HG02973 (cell line): ENCODE data around the gene AKNA.
"Not testable (repeated sequence)": the region's sequence is repeated elsewhere in the genome, so short reads cannot be mapped to it uniquely, and the experiment has no call there.

ENCODE experiments used
- ATAC-seq: cut with Tn5 transposase; IDR thresholded peaks from one replicate; pipeline ENCODE4 v1.9.1; 2021; ENCODE audit warnings: moderate library complexity; ENCODE audit not compliant: unreplicated experiment

AKNA gene

DNA sequence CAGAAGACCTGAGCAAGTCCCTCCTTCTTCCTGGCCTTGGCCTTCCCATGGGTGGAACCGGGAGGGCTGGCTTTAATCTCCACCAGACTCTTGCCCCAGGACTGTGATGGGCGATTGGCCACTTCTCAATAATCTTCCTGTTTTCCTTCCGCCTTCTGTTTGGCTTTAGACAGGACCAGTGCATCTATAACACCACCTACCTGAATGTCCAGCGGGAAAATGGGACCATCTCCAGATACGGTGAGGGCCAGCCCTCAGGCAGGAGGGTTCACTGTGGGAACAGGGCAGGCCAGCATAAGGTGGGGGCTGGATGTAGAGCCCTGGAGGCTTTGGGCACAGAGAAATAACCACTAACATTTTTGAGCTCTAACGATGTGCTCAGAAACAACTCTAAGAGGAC is 63.9 kb downstream of the AKNA start:
- not testable (repeated sequence) for ATAC-seq

DNA sequence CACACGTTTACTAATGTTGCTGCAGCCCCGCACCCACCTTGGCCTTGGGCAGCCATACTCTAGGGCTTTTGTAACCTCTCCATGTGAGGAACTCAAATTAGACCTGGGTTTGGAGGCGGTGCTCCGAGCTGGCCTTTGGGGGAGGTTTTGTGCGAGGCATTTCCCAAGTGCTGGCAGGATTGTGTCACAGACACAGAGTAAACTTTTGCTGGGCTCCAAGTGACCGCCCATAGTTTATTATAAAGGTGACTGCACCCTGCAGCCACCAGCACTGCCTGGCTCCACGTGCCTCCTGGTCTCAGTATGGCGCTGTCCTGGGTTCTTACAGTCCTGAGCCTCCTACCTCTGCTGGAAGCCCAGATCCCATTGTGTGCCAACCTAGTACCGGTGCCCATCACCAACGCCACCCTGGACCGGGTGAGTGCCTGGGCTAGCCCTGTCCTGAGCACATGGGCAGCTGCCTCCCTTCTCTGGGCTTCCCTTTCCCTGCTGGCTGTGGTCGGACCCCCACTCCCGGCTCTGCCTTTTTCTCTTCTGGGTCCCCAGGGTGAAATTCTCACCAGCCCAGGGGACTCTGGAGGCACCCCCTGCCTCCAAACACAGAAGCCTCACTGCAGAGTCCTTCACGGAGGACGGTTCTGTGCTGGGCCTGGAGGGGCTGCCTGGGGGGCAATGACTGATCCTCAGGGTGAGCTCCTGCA is 64.8 kb downstream of the AKNA start, which contains the start of gene ORM1:
Gene ORM1 (plus strand): TSS at position 268 of the 701 bp plus-strand sequence. CDS start 36 bp downstream, at position 304.
- ATAC-seq = not testable (repeated sequence)

DNA sequence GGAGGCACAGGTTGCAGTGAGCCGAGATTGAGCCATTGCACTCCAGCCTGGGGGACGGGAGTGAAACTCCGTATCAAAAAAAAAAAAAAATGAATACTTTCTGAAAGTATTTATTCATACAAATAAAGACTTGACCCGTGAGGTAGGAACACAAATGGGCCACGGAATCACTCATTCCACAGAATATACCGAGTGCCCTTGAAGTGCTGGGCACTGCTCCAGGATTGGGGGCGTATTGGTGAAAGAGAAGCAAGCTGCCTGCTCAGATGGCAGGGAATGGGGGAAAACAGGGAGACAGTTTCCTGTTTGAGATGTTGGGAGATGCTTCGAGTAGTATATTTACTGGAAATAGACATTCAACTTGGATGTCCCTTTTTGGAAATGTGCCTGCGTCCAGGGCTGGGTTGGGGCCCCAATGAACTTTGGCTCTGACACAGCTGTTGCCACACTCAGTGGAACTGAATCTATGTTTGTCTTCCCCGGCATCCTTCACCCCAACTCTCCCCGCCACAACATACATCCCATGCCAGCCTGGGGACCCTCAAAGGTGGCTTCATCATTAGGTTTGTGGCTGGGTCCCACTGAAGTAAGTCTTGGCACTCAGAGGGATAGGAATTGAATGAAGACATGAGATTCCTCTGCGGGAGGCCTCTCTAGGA is 65.5 kb downstream of the AKNA start:
- not testable (repeated sequence) for ATAC-seq

DNA sequence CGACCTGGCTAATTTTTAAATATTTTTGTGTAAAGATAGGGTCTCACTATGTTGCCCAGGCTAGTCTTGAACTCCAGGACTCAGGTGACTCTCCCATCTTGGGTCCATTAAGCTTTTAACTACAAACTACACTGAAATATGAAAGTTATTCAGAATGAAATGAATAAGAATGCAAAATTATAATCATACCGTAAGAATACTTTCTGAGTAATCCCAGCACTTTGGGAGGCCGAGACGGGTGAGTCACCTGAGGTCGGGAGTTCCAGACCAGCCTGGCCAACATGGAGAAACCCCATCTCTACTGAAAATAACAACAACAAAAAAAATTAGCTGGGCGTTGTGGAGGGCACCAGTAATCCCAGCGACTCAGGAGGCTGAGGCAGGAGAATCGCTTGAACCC is 66.0 kb downstream of the AKNA start:
- ATAC-seq = no peak

DNA sequence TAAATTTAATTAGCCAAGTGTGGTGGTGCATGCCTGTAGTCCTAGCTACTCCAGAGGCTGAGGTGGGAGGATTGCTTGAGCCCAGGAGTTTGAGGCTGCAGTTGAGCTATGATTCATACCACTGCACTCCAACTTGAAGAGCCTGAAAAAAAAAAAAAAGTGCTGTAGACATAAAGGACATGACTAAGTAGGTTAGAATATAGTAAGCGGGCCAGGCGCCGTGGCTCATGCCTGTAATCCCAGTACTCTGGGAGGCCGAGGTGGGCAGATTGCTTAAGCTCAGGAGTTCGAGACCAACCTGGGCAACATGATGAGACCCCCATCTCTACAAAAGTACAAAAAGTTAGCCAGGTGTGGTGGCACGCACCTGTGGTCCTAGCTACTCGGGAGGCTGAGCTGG is 67.1 kb downstream of the AKNA start:
- ATAC-seq = not testable (repeated sequence)

DNA sequence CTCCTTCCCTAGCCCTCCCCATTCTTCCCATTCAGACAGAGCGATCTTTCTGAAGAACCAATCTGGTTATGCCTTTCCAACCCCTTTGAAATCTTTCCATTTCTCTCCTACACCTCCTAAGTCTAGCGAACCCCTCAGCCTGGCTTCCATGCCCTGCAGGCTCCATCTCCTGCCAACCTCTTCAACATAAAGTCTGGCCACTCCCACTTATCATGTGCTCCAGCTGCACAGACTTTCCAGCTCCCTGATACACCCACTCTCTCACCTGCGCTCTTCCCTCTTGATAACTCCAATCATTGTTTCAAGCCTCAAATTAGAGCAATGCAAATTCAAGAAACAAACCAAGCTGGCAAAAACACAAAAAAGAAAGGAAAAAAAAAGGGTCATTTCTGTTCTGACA is 68.6 kb downstream of the AKNA start:
- ATAC-seq = no peak

DNA sequence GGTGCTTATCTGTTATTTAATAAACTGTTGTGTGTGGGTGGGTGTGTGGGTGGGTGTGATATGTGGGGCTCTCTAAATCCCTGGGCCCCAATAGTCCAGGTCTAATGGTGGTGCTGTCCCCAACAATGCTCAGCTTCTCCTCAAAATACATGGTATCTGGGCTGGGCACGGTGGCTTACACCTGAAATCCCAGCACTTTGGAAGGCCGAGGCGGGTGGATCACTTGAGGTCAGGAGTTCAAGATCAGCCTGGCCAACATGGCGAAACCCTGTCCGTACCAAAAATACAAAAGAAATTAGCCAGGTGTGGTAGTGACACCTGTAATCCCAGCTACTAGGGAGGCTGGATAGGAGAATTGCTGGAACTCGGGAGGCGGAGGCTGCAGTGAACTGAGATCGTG is 69.4 kb downstream of the AKNA start:
- no peak for ATAC-seq

DNA sequence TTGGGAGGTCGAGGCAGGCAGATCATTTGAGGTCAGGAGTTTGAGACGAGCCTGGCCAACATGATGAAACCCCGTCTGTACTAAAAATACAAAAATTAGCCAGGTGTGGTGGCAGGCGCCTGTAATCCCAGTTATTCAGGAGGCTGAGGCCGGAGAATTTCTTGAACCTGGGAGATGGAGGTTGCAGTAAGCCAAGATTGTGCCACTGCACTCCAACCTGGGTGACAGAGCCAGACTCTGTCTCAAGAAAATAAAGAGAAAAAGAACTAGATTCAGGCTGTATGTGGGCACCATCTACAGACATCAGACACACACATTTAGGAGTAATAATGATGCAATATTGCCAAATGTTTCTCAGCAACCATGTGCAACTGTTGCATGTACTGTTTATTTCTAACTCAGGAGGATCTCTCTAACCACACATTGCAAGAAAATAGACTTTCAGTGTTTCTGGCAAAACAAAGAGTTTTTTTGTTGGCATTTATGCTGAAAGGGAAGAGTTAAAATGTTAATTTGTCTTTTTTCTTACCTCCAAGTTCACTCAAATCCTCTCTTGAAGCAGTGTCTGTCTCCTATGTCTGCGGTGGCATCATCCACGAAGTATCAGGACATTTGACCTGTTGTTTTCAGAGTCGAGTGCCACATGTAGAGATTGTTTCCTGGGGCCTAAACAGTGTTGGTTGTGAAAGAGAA is 70.0 kb downstream of the AKNA start:
- no peak for ATAC-seq

DNA sequence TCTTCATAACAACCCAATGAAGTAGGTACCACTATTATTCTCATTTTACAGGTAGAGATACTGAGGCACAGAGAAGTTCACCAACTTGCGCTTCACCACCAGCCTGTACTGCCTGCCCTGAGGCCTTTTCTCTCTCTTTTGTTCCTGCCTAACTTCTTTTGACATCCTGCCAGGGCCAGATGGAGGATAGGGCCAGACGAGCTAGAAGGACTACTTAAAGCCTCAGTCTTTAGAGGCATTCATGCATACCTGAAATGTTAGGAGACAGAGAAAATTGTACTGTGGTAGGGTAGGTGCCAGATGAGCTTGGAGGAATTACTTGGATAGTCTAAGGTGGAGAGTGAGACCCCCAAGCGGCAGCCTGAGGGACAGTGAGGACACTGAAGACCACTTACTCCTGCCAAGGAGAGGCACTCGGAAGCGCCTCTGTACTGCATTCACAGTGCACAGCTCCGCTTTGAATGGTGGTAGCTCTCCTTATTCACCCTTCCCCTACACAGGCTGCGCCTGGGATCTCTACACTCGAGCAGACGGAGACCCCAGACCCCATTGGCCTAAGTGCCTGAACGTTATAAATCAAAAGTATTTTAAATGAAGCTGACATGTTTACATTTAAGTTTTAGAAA is 71.1 kb downstream of the AKNA start:
- no peak for ATAC-seq

DNA sequence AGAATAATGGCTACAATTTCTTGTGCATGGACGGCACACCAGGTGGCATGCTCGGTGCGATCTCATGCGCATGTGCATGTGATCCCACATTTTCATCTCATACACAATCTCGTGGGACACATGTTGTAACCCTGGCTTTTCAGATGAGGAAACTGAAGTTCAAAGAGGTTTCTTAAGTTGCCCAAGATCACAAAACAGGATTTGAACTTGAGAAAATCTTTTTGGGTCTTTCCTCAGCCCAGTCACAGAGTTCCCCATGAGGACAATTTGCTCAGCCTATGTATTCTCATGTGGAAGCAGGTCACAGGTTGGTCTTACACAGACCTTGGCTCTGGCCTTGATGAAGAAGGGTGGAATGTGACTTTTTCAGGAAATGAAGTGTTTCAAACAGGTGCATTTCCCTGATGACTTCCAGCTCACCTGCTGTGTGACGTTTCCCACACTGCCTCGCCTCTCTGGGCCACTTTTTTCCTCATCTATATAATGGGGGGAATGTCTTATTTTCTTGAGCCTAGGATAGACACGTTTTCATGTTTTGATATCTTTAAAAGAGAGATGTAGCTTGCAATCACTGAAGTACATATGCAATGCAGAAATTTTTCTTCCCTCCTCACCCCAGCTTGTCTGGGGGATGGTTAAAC is 71.9 kb downstream of the AKNA start:
- ATAC-seq = no peak

DNA sequence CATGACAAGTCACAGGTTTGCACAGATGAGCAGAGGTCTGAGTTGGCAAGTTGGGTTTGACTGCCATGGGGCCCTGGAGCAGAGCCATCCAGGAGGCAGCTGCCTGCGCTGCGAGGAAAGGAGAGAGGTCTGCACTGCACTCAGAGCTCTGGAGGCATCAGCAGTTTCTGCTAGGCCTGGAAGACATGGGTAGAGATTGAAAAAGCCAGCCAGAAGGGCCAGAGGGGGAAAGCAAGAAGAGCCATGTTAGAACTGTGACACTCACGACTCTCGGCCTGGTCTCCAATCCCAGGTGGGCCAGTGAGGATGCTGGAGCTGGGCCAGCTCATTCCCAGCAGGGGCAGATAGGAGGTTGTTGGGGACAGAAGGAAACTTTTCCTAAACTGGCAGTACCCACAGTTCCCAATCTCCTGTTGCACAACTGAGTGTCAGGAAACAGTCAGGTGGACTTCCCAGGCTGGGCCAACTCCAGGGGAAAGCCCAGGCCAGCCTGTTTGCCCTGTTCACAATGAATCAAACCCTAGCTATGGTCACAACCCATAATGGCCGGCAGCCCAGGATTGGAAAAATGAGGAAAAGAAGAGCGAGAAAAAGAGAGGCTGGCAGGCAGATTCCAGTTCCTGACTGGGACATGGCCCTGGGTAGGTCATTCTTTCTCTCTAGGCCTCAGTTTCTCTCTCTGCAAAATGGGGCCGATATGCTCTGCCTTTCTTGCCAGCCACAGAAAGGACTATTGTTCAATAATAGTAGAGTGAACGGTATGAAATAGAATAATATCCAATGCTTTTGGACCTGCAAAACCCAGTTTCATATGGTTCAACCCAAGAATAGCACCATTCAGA is 72.7 kb downstream of the AKNA start:
- no peak for ATAC-seq

DNA sequence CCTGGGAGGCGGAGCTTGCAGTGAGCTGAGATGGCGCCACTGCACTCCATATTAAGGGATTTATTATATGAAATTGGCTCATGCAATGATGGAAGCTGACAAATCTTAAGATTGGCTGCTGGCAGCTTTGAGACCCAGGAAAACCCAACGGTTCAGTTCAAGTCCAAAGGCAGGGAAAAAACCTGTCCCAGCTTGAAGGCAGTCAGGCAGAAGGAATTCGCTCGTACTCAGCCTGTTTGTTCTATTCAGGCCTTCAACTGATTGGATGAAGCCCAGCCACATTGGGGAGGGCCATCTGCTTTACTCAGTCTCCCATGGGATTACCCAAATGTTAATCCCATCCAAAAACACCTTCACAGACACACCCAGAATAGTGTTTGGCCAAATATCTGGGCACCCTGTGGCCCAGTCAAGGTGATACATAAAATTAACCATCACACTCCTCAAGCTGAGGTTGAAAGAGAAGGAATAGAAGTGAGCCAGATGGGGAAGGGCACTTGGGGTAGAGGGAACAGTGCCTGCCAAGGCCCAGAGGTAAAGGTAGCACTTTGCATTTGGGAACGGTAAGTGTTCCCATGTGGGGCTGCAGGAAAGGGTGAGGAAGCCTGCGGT is 73.4 kb downstream of the AKNA start:
- no peak for ATAC-seq

DNA sequence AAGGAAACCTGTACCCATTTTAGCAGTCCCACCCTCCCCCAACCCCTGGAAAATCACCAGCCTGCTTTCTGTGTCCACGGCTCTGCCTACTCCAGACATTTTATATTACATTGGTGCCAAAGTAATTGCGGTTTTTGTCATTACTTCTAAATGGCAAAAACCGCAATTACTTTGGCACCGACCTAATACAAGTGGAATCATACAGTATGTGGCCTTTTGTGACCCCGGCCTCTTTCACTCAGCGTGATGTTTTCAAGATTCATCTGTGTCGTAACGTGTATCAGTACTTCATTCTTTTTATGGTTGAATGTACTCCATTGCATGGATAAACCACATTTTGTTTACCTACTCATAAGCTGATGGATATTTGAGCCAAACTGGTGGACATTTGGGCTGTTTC is 74.6 kb downstream of the AKNA start:
- no peak for ATAC-seq

DNA sequence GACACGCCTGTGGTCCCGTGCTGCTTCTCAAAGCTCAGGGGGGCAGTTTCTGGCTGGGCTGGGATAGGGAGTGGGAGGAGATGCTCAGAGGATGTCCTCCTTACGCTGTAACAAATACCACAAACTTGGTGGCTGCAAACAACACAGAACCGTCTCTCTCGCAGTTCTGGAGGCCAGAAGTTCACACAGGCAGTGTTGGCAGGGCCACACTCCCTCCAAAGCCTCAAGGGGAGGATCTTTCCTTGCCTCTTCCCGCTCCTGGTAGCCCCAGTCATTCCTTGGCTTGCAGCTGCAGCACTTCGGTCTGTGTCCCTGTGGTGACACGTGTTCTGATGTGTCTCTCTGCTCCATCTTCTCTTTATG is 75.3 kb downstream of the AKNA start:
- ATAC-seq = no peak

DNA sequence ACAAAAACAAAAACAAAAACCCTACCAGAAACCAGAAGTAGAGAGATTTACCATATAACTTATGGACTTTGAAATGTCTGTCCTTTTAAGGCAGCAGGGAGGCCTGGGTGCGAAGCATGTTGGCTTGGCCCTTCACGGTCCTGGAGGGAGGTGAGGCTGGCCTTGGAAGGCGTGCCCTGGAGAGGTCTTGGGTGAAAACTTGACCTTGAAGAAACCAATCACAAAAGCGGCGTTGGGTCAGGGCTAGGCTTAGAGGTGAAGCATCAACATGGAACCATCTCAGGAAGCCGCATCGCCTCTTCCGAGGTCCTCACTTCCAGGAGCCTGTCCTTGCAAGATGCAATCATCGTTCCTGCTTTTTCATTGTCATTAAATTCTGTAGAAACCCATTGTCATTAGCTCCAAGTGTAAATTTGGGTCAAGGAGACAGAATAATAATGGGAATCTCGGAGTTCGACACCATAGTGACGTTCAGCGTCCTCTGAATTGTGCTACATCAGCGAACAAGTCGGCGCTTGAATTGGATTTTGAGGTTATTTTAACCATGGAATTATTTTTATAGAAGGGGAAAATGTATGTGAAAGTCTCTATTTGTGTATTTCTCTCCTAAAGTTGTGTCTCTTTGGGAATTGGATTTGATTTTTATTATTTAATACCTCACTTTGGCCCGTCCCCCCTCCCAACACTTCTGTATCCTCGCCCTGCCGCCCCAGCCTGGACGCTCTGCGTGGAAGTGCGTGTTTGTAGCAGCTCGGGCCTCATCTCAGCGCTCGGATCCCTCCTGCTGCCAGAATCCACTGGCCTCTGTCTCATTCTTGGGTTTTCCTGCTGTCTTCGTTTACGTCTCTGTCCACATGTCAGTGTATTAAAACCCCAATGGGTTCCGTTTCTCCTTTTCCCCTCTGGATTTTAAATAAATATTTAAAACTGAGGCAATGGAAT is 75.9 kb downstream of the AKNA start:
- no peak for ATAC-seq

DNA sequence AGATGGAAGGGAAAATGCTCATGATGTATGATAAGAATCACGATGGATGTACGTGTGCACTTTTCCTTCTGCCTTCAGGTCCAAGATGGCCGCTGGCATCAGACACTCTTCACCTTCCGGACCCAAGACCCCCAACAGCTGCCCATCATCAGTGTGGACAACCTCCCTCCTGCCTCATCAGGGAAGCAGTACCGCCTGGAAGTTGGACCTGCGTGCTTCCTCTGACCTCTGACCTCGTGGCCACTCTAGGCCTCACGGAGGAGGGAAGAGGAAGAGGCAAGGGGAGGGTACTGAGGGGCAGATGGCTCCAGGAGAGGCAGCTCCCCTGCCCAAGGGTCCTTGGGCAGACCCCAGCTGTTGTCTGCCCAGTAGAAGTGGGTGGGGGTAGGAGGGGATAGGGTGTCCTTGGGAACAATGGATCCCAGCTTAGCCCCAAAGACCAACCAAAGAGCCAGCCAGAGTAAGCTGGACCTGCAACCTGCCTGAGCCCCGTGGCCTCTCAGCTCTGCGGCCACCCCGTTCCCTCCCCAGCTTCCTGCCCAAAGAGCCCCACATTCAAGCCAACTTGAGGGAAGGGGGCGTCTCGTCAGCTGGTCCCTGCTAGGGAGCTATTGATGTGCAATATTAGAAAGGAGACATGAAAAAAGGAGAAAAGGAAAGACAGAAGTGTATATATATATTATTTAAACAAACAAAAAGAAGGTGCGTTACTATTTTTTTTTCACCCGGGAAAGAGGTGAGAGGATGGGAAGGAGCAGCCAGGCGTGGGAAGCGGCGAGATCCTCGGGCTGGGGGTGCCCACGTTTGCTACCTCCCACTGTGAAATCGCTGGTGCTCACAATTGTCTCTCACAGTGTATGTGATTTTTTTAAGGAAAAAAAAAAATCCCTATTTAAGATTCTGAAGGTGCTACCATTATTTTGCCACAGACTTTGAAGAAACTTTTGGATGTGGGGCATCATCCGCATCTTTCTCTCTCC is 77.0 kb downstream of the AKNA start:
- no peak for ATAC-seq

DNA sequence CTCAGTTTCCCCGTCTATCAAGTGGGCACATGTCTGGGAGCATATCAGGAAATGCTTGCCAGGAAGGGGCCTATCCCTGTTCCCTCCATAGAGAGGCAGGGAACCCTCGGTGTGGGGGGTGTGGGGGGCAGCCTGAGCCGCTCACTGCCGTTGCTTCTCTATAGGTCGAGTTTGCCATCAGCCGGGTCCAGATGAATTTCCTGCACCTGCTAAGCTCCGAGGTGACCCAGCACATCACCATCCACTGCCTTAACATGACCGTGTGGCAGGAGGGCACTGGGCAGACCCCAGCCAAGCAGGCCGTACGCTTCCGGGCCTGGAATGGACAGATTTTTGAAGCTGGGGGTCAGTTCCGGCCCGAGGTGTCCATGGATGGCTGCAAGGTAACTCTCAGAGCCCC is 78.7 kb downstream of the AKNA start:
- no peak for ATAC-seq
